ENCODE results near the gene DMD. TPM values are rescaled to one million over a fixed set of nuclear protein-coding genes. Genes with fewer than 3 reads are reported as not detected.

Gene DMD
- total RNA-seq, 1 donor from 2014 or later: 1.7 TPM

- Mint-ChIP-seq H3K4me3 (ENCODE audit: unreplicated experiment) (no peak overlapping the region), H3K27ac (ENCODE audit: unreplicated experiment) (no peak overlapping the region), H3K9me3 (ENCODE audit: unreplicated experiment) (no peaks in the 10 kb centered on the region), H3K27me3 (ENCODE audit: unreplicated experiment) (no peaks in the 10 kb centered on the region), H3K36me3 (ENCODE audit: unreplicated experiment) (no peaks in the 10 kb centered on the region), H3K4me1 (ENCODE audit: low read depth, unreplicated experiment) (no peaks in the 10 kb centered on the region)
- TF ChIP-seq, protein P1, sequence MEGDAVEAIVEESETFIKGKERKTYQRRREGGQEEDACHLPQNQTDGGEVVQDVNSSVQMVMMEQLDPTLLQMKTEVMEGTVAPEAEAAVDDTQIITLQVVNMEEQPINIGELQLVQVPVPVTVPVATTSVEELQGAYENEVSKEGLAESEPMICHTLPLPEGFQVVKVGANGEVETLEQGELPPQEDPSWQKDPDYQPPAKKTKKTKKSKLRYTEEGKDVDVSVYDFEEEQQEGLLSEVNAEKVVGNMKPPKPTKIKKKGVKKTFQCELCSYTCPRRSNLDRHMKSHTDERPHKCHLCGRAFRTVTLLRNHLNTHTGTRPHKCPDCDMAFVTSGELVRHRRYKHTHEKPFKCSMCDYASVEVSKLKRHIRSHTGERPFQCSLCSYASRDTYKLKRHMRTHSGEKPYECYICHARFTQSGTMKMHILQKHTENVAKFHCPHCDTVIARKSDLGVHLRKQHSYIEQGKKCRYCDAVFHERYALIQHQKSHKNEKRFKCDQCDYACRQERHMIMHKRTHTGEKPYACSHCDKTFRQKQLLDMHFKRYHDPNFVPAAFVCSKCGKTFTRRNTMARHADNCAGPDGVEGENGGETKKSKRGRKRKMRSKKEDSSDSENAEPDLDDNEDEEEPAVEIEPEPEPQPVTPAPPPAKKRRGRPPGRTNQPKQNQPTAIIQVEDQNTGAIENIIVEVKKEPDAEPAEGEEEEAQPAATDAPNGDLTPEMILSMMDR (IDR thresholded peaks at IDR 0.05; ENCODE audit: partially characterized antibody, unreplicated experiment): no peak
- no peak for DNase-seq
Measured at GRCh38 chrX:31600823-31601222, 1610.5 kb downstream of the DMD start.

- Mint-ChIP-seq H3K27me3 (ENCODE audit: unreplicated experiment) (no peaks in the 10 kb centered on the region), H3K27ac (ENCODE audit: unreplicated experiment) (no peak overlapping the region), H3K4me3 (ENCODE audit: unreplicated experiment) (no peak overlapping the region), H3K4me1 (ENCODE audit: low read depth, unreplicated experiment) (no peaks in the 10 kb centered on the region), H3K36me3 (ENCODE audit: unreplicated experiment) (no peaks in the 10 kb centered on the region), H3K9me3 (ENCODE audit: unreplicated experiment) (no peaks in the 10 kb centered on the region)
- TF ChIP-seq, protein P1 (IDR thresholded peaks at IDR 0.05; ENCODE audit: partially characterized antibody, unreplicated experiment): no peak
- no peak for DNase-seq
Measured at GRCh38 chrX:31593353-31593752, 1618.0 kb downstream of the DMD start.

DNA sequence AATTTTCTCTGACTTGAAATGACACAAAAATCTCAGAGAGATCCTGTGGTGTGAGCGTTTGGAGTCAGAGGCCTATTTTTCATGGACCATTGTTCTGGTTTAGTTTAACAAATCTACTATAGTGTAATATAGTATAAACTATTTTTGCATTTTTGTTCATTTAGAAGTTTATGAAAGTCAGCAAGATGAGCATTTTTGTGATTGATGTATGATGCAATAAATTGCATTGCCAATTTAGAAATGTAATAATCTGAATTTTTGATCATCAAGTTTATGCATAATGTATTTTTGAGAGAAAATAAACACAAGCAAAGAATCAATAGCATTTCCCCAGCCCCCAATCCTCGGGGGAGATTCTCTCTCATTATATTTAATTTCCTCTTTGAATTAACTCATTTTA lies 1620.0 kb downstream of the DMD start:
- no peak overlapping the region for H3K4me3 Mint-ChIP-seq (ENCODE audit: unreplicated experiment)
- H3K36me3 Mint-ChIP-seq (ENCODE audit: unreplicated experiment): no peaks in the 10 kb centered on the region
- H3K4me1 Mint-ChIP-seq (ENCODE audit: low read depth, unreplicated experiment): no peaks in the 10 kb centered on the region
- no peak for DNase-seq
- no peak overlapping the region for H3K27ac Mint-ChIP-seq (ENCODE audit: unreplicated experiment)
- H3K27me3 Mint-ChIP-seq (ENCODE audit: unreplicated experiment): no peaks in the 10 kb centered on the region
- TF ChIP-seq, protein P1 (IDR thresholded peaks at IDR 0.05; ENCODE audit: partially characterized antibody, unreplicated experiment): no peak
- H3K9me3 Mint-ChIP-seq (ENCODE audit: unreplicated experiment): no peaks in the 10 kb centered on the region

DNA sequence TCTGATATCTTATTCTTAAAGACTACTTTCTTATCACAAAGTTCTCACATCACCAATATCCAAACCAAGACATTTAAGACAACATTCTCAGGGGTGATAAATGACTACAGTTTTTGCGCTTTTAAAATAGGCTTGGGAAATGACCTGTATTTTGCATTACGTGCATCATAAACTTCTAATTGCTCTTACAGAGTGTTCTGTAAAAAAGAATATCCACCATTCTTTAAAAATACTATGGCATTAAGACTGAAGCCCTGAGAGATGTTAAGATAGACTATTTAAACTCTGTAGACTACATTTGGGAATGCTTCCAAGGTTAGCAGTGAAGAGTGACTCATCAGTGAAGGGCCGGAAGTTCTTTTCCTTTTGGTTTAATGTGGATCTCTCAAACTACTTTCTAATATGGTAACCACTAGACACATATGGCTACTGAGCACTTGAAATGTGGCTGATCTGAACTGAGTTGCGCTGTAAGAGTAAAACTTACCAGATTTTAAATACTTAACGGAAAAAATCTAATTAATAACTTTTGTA lies 1620.7 kb downstream of the DMD start:
- Mint-ChIP-seq H3K27me3 (ENCODE audit: unreplicated experiment) (no peaks in the 10 kb centered on the region), H3K9me3 (ENCODE audit: unreplicated experiment) (no peaks in the 10 kb centered on the region), H3K36me3 (ENCODE audit: unreplicated experiment) (no peaks in the 10 kb centered on the region), H3K4me3 (ENCODE audit: unreplicated experiment) (no peak overlapping the region), H3K27ac (ENCODE audit: unreplicated experiment) (no peak overlapping the region), H3K4me1 (ENCODE audit: low read depth, unreplicated experiment) (peaks cover 2% of the 10 kb centered on the region)
- TF ChIP-seq, protein P1 (IDR thresholded peaks at IDR 0.05; ENCODE audit: partially characterized antibody, unreplicated experiment): no peak
- DNase-seq: no peak

- Mint-ChIP-seq H3K4me1 (ENCODE audit: low read depth, unreplicated experiment) (peaks cover 3% of the 10 kb centered on the region), H3K27ac (ENCODE audit: unreplicated experiment) (no peak overlapping the region), H3K9me3 (ENCODE audit: unreplicated experiment) (no peaks in the 10 kb centered on the region), H3K4me3 (ENCODE audit: unreplicated experiment) (no peak overlapping the region), H3K36me3 (ENCODE audit: unreplicated experiment) (no peaks in the 10 kb centered on the region), H3K27me3 (ENCODE audit: unreplicated experiment) (no peaks in the 10 kb centered on the region)
- TF ChIP-seq, protein P1 (IDR thresholded peaks at IDR 0.05; ENCODE audit: partially characterized antibody, unreplicated experiment): no peak
- DNase-seq: no peak
Measured at GRCh38 chrX:31589503-31589902, 1621.8 kb downstream of the DMD start.
